ENCODE data around the gene BTBD19.

Gene BTBD19

DNA sequence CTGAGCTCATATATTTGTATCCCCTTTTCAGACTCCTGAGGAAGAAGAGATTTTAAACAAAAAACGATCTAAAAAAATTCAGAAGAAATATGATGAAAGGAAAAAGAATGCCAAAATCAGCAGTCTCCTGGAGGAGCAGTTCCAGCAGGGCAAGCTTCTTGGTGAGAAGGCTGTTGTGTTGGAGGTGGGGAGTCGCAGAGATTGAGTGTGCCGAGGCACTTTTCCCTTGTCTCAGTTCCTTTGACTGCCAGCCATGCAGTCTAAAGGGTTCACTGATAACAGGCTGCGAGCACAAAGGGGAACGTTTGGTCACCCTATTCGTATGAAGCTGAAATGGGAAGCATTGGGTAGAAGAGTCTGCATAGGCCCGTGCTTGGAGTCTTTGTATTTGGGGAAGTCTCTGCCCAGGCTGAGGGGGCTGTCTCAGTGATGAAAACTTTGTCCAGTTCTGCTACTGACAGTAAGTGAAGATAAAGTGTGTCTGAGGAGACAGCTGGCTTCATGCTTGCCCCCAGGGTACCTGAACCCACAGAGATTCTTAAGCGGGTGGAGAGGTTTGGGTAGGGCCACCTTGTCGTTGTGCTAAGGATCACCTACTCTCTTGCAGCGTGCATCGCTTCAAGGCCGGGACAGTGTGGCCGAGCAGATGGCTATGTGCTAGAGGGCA, 30.2 kb upstream of the BTBD19 start:
- FAIRE-seq (no peak), DNase-seq (ENCODE audit: insufficient read length, low spot score) (no peak)
- no peak for TF ChIP-seq PAX5 (IDR thresholded peaks at IDR 0.05; ENCODE audit: insufficient read depth, low read length, severe bottlenecking)
- TF ChIP-seq POLR2AphosphoS5 (IDR thresholded peaks at IDR 0.05; ENCODE audit: low read depth, low read length): 0 out of 2 replicates have a peak, but pooled peaks have one; percentile 15
- TF ChIP-seq POLR2A (IDR thresholded peaks at IDR 0.05; ENCODE audit: low read depth, low read length): 0 out of 2 replicates have a peak, but pooled peaks have one; percentile 36

DNA sequence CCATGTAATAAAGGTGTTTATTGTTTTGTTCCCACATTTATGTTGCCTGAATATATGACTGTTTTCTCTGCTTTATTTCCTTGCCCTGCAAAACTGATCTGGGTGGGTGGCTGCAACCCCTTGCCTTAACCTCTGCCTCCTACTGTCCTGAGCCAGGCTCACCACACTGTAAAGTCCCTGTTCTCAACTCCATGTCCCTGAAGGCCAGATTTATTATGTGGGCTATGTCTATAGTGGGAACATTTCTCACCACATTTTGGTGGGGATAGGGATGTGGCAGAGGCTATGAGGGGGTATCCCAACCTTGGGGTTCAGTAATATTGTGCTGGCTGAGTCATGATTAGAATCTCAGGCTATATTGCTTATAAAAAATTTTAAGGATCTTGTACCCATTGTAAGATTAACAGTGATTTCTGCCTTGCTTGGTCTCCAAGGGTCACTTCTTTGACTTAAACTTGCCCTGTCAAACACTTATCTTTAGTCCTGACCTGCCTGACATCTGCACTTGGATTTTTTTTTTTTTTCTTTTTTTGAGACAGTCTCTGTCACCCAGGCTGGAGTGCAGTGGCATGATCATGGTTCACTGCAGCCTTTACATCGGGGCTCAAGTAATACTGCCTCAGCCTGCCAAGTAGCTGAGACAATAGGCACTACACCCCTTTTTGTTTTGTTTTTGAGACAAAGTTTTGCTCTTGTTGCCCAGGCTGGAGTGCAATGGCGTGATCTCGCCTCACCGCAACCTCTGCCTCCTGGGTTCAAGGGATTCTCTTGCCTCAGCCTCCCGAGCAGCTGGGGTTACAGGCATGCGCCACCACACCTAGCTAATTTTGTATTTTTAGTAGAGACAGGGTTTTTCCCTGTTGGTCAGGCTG, 29.4 kb upstream of the BTBD19 start:
- no peak for DNase-seq (ENCODE audit: insufficient read length, low spot score)
- TF ChIP-seq TAF1 (IDR thresholded peaks at IDR 0.05; ENCODE audit: low read depth, low read length) (no peak), POLR2A (IDR thresholded peaks at IDR 0.05; ENCODE audit: low read depth, low read length) (no peak), POLR2AphosphoS5 (IDR thresholded peaks at IDR 0.05; ENCODE audit: low read depth, low read length) (peak; percentile 48; the same call in 1 of the 2 replicates), PAX5 (IDR thresholded peaks at IDR 0.05; ENCODE audit: insufficient read depth, low read length, severe bottlenecking) (no peak), SPI1 (IDR thresholded peaks at IDR 0.05; ENCODE audit: low read depth, low read length) (no peak), POU2F2 (IDR thresholded peaks at IDR 0.05; ENCODE audit: low read depth, low read length) (no peak)
- FAIRE-seq: no peak

DNA sequence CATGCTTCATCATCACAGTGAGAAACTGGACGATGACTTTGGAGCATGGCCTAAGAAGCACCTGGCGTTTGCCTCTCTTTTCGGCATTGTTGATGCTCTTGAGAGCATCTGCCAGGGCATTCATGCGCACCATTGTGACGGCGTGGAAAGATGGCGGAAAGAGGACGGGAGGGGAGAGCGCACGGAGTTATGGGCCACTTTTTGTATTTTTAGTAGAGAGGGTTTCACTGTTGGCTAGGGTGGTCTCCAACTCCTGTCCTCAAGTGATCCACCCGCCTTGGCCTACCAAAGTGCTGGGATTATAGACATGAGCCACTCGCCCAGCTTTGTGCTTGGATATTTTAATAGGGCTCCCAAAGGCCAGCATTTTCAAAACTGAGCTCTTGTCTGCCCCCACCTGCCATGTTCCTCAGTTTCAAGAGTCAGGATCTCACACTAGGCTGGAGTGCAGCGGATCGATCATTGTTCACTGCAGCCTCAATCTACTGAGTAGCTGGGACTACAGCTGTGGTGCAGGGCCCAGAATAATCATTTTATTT, 27.7 kb upstream of the BTBD19 start:
- FAIRE-seq (no peak), DNase-seq (ENCODE audit: insufficient read length, low spot score) (no peak)
- peak; percentile 65 for TF ChIP-seq POLR2A (IDR thresholded peaks at IDR 0.05; ENCODE audit: low read depth, low read length)
- no peak for TF ChIP-seq TAF1 (IDR thresholded peaks at IDR 0.05; ENCODE audit: low read depth, low read length)
- TF ChIP-seq POLR2AphosphoS5 (IDR thresholded peaks at IDR 0.05; ENCODE audit: low read depth, low read length): peak; percentile 28; the same call in 1 of the 2 replicates
- TF ChIP-seq PAX5 (IDR thresholded peaks at IDR 0.05; ENCODE audit: insufficient read depth, low read length, severe bottlenecking): no peak
- no peak; the same call in 1 of the 2 replicates for TF ChIP-seq POU2F2 (IDR thresholded peaks at IDR 0.05; ENCODE audit: low read depth, low read length)

DNA sequence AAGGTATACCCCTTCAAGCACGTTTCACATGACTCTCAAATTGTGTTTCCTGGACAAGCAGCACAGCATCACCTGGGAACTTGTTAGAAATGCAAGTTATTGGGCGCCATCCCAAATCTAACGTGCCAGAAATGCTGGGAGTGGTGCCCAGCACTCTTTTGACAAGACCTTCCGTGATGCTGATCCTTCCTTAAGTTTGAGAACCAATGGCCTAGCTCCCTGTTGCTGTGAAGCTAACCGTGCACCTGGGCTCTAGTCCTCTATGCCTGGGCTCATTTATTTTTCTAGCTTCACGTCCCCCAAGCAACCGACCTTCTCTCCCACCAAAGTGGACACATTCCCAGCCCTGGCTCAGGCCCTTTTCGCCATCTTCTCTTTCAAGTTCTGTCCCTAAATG, 24.6 kb upstream of the BTBD19 start:
- 0 out of 2 replicates have a peak, but pooled peaks have one; percentile 16 for TF ChIP-seq POLR2AphosphoS5 (IDR thresholded peaks at IDR 0.05; ENCODE audit: low read depth, low read length)
- no peak for TF ChIP-seq POLR2A (IDR thresholded peaks at IDR 0.05; ENCODE audit: low read depth, low read length)
- FAIRE-seq: no peak
- DNase-seq (ENCODE audit: insufficient read length, low spot score): no peak

DNA sequence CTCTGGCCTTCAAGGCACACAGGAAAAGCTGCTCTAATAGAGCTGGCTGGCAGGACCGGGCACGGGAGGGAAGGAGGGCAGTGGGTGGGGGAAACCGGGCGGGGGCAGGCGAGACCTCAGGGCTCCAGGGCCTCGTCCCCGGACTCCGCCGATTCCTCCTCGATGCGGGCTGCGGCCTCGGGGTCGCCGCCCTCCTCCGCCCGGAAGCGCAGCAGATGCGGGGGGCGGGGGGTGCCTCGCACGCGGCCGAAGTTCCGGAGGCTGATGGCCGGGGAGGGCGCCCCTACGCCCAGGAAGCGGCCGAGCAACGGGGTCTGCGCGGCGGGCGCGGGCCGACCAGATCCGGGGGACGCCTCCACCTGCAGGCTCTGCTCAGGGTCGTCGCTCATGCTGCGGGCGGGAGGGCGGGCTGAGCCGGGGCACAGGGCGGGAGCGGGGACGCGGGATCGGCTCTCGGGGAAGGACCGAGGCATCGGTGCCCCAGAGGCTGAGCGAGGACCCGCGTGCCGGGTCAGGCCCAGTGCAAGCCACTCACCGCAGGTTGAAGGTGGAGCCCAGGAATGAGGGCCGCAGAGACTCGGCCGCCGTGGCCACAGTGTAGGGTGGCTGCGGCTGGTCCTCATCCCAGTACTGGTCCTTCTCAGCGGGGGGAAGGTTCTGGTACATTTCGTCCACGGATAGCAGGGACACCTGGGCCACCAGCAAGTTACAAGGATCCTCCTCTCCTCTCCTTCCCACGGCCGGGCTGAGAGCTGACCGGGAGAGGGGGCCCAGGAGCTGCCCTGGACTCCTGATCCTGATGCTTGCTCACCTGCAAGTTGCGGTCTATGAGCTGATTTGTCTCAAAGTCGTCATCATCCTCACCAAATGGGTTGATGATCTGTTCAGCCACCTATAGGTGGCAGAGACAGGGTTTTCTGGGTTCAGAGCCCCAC, 24.0 kb upstream of the BTBD19 start:
- TF ChIP-seq SPI1 (IDR thresholded peaks at IDR 0.05; ENCODE audit: low read depth, low read length) (no peak), TAF1 (IDR thresholded peaks at IDR 0.05; ENCODE audit: low read depth, low read length) (0 out of 2 replicates have a peak, but pooled peaks have one; percentile 21)
- FAIRE-seq: peak; percentile 80
- DNase-seq (ENCODE audit: insufficient read length, low spot score): no peak

DNA sequence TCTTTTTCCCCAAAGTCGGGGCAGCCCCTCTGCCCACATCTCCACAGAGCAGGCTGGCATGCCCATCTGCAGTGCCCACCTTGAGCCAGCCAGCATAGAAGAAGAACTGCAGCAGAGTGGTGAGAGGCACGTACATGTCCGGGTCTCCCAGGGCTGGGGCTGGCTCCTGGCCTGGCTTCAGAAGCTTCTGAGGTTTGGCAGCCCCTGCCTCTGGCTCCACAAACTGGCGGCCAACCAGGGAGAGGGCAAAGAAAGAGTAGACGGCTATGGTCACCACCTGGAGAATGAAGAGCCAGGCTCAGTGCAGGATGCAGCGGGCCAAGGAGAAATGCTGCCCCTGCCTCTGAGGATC, 23.3 kb upstream of the BTBD19 start:
- no peak for DNase-seq (ENCODE audit: insufficient read length, low spot score)
- TF ChIP-seq POLR2AphosphoS5 (IDR thresholded peaks at IDR 0.05; ENCODE audit: low read depth, low read length) (no peak), POU2F2 (IDR thresholded peaks at IDR 0.05; ENCODE audit: low read depth, low read length) (no peak), PAX5 (IDR thresholded peaks at IDR 0.05; ENCODE audit: insufficient read depth, low read length, severe bottlenecking) (no peak), POLR2A (IDR thresholded peaks at IDR 0.05; ENCODE audit: low read depth, low read length) (no peak)
- FAIRE-seq: no peak

DNA sequence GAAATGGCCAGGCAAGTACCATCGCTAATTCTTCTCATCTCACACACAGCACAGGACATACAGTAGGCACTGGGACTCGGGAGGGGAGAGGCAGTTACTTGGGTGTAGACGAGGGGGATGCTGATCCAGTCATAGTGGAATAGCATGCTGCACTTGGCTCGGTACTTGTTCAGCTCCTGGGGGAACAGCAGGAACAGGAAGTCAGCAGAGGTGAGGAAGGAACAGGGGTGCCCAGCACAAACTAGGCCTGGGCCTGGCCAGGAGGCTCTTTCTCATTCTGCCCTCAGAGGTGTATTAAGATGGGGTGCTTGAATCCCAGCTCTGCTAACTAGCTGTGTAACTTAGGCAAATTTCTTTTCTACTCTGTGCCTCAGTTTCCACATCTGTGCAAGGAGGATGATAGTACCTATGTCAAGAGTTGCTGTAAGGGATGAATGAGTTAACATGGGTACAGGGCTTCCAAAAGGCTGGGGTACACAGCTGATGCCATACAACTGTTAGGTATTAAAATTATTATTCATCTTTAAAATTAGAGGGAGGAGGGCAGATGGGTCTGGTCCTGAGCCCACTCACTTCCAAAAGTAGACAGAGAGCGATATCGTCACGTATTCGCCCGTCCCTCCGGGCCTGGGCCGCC, 22.7 kb upstream of the BTBD19 start:
- FAIRE-seq: peak; percentile 60
- 0 out of 2 replicates have a peak, but pooled peaks have one; percentile 3 for TF ChIP-seq SPI1 (IDR thresholded peaks at IDR 0.05; ENCODE audit: low read depth, low read length)
- no peak for TF ChIP-seq POLR2A (IDR thresholded peaks at IDR 0.05; ENCODE audit: low read depth, low read length)
- DNase-seq (ENCODE audit: insufficient read length, low spot score): no peak

DNA sequence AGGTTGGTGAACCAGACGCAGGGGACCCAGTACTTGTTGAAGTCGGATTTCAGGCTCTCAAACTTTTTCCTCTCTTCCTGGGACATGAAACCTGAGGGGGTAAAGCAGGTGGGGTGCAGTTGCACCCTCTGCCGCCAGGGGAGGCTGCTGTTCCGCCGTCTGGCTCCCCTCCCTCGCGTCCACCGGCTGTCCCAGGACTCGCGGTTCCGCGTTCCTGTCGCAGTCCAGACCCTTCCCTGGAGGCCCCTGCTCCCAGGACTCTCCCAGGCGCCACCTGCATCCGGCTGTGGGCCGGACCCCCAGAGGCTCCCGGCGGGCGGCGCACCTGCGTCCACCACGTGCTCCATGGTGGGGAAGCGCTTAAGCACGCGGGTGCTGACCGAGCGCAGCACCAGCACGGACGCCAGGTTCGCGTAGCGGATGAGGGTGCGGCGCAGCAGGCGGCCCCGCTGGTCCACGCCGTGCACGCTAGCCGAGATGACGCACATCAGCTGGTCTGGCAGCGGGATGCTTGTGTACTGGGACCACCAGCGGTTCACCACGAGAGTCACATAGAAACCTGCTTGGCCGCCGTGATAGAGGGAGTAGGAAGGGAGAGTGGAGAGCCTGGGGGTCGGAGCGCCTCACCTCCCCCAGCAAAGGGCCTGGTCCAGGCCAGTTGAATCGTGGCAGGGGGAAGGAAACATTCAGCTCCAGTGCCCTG, 22.0 kb upstream of the BTBD19 start:
- FAIRE-seq (peak; percentile 90), DNase-seq (ENCODE audit: insufficient read length, low spot score) (peak; percentile 68)
- TF ChIP-seq TAF1 (IDR thresholded peaks at IDR 0.05; ENCODE audit: low read depth, low read length): peak; percentile 30; the same call in 1 of the 2 replicates
- no peak; the same call in 1 of the 2 replicates for TF ChIP-seq POLR2A (IDR thresholded peaks at IDR 0.05; ENCODE audit: low read depth, low read length)

DNA sequence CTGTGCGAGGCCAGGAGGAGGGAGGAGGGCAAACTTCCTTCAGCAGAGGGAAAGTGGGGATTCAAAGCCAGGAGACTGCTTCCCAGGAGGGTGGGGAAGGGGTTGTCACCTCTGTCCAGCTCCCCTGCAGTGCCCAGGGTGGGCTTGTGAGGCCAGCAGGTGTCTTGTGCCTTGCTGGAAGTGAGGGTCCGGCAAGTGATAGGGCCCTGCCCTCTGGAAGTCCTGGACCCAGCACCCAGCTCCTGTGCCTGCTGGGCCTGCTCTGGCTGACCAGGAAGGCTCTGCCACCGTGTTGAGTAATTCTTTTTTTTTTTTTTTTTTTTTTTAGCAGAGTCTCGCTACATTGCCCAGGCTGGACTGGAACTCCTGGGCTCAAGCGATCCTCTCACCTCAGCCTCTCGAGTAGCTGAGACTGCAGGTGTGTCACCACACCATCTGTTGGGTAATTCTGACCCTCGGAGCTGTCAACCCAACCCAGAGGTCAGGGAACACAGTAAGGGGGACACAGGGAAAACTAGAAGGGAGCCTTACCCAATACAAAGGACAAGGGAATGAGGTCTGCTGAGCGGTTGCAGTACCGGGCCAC, 21.4 kb upstream of the BTBD19 start:
- no peak for FAIRE-seq
- DNase-seq (ENCODE audit: insufficient read length, low spot score): no peak
- TF ChIP-seq TAF1 (IDR thresholded peaks at IDR 0.05; ENCODE audit: low read depth, low read length) (no peak), PAX5 (IDR thresholded peaks at IDR 0.05; ENCODE audit: insufficient read depth, low read length, severe bottlenecking) (no peak), SPI1 (IDR thresholded peaks at IDR 0.05; ENCODE audit: low read depth, low read length) (no peak), POLR2AphosphoS5 (IDR thresholded peaks at IDR 0.05; ENCODE audit: low read depth, low read length) (no peak), POU2F2 (IDR thresholded peaks at IDR 0.05; ENCODE audit: low read depth, low read length) (no peak), POLR2A (IDR thresholded peaks at IDR 0.05; ENCODE audit: low read depth, low read length) (no peak)

Data from GM12891 (cell line).